ENCODE measurements around the gene HDAC9. TPM values are rescaled to one million over a fixed set of nuclear protein-coding genes. Genes with fewer than 3 reads are reported as not detected.

HDAC9 gene
- total RNA-seq, 1 donor from 2014 or later, result 28.6 TPM

DNA sequence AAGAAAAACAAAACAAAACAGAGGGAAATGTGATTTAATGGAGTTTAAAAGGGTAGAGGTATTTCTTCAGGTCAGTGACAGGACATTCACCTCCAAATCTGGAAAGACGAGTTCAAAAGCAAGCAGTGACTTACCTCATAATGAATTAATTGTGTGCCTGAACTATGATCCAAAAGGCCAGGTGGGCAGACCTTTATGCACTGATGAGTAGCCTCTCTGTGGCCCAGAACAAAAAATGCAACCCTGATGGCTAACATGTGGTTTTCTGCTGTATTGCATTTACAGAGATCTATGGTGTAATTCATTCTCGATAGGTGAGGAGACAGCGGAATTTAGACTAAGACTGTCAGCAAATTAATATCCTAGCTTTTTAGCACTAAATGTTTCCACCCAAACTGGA is 142.0 kb downstream of the HDAC9 start:
- Mint-ChIP-seq H3K36me3 (no peaks in the 10 kb centered on the region), H3K27ac (no peak overlapping the region), H3K4me1 (no peaks in the 10 kb centered on the region), H3K4me3 (no peak overlapping the region), H3K27me3 (ENCODE audit: insufficient read depth, low read depth) (peaks cover 2% of the 10 kb centered on the region), H3K9me3 (no peaks in the 10 kb centered on the region)
- Histone ChIP-seq H3K27me3 (no peaks in the 10 kb centered on the region), H3K4me3 (no peak overlapping the region), H3K4me2 (no peak overlapping the region), H3K27ac (no peak overlapping the region), H3K4me1 (no peaks in the 10 kb centered on the region), H2AFZ (replicated peaks) (no peak overlapping the region), H3K9me3 (ENCODE audit: low read depth) (no peaks in the 10 kb centered on the region), H3K79me2 (ENCODE audit: low read depth) (no peaks in the 10 kb centered on the region), H4K20me1 (ENCODE audit: low read depth) (no peaks in the 10 kb centered on the region), H3K9ac (no peak overlapping the region), H3F3A (ENCODE audit: low read depth) (no peaks in the 10 kb centered on the region), H3K36me3 (no peaks in the 10 kb centered on the region)
- TF ChIP-seq EZH2 (IDR thresholded peaks at IDR 0.05), result no peak
- no peak for TF ChIP-seq CTCF (IDR thresholded peaks at IDR 0.05)
- no peak for TF ChIP-seq EZH2phosphoT487 (IDR thresholded peaks at IDR 0.05)
- DNase-seq (ENCODE audit: low spot score), result no peak

DNA sequence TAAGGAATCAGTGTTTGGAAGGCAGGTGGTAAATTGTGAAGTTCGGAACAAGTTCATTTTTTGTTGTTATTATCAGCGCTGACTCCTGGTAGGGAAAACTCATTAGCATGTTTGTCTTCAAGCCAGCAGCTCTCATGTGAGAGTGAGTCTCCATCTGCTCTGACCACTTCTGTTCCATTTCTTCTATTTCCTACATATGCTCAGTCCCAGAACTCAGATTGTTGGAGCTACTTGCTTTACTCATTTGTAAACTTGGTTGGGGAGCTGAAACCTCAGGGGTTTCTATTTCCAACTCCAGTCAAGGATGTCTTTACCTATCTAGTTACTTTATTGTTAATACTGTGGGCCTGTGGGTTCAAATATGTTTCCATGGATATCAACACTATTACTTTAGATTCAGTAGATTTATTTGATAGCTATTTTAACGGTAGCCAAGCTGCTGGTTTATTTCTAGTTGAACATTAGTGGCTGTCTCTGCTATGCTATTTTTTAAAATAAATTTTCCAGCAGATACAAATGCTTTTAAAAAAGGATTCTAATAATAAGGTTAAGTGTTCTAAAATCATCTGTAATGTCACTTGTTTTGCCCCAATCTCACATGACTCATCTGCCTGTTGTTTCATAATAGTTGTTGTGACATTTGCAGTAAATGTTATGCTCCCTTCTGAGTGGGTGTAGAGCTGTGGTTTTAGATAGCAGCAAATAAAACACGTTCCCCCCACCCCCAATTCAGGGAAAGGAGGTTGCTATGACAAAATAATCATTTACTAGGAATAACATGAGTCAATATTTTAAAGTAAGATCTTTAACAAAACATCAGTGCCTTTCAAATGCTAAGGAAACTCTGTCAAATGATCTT is 143.3 kb downstream of the HDAC9 start:
- H4K20me1 ChIP-seq (ENCODE audit: low read depth), result no peaks in the 10 kb centered on the region
- no peak overlapping the region for H3K4me3 Mint-ChIP-seq
- H3K27me3 ChIP-seq, result no peaks in the 10 kb centered on the region
- no peak overlapping the region for H3K9ac ChIP-seq
- H3K4me1 Mint-ChIP-seq, result no peaks in the 10 kb centered on the region
- TF ChIP-seq EZH2 (IDR thresholded peaks at IDR 0.05) (no peak), EZH2phosphoT487 (IDR thresholded peaks at IDR 0.05) (no peak), CTCF (IDR thresholded peaks at IDR 0.05) (no peak)
- H3K27ac Mint-ChIP-seq, result no peak overlapping the region
- no peak overlapping the region for H3K4me2 ChIP-seq
- no peaks in the 10 kb centered on the region for H3K36me3 Mint-ChIP-seq
- H3K27me3 Mint-ChIP-seq (ENCODE audit: insufficient read depth, low read depth), result peaks cover 2% of the 10 kb centered on the region
- no peaks in the 10 kb centered on the region for H3K36me3 ChIP-seq
- H3K4me3 ChIP-seq, result no peak overlapping the region
- H2AFZ ChIP-seq (replicated peaks), result no peak overlapping the region
- H3F3A ChIP-seq (ENCODE audit: low read depth), result no peaks in the 10 kb centered on the region
- H3K27ac ChIP-seq, result no peak overlapping the region
- H3K79me2 ChIP-seq (ENCODE audit: low read depth), result no peaks in the 10 kb centered on the region
- no peaks in the 10 kb centered on the region for H3K4me1 ChIP-seq
- H3K9me3 ChIP-seq (ENCODE audit: low read depth), result no peaks in the 10 kb centered on the region
- no peaks in the 10 kb centered on the region for H3K9me3 Mint-ChIP-seq
- no peak for DNase-seq (ENCODE audit: low spot score)

- Histone ChIP-seq H2AFZ (replicated peaks) (no peak overlapping the region), H3K4me1 (no peaks in the 10 kb centered on the region), H3K27ac (no peak overlapping the region), H3K79me2 (ENCODE audit: low read depth) (no peaks in the 10 kb centered on the region), H3K4me3 (no peak overlapping the region), H3K27me3 (no peaks in the 10 kb centered on the region), H3K36me3 (no peaks in the 10 kb centered on the region), H3F3A (ENCODE audit: low read depth) (no peaks in the 10 kb centered on the region), H3K9me3 (ENCODE audit: low read depth) (no peaks in the 10 kb centered on the region), H4K20me1 (ENCODE audit: low read depth) (no peaks in the 10 kb centered on the region), H3K4me2 (no peak overlapping the region), H3K9ac (no peak overlapping the region)
- Mint-ChIP-seq H3K27me3 (ENCODE audit: insufficient read depth, low read depth) (no peaks in the 10 kb centered on the region), H3K4me1 (no peaks in the 10 kb centered on the region), H3K36me3 (no peaks in the 10 kb centered on the region), H3K9me3 (no peaks in the 10 kb centered on the region), H3K4me3 (no peak overlapping the region), H3K27ac (no peak overlapping the region)
- DNase-seq (ENCODE audit: low spot score), result no peak
- TF ChIP-seq EZH2phosphoT487 (IDR thresholded peaks at IDR 0.05) (no peak), EZH2 (IDR thresholded peaks at IDR 0.05) (no peak), CTCF (IDR thresholded peaks at IDR 0.05) (no peak)
Observed at GRCh38 chr7:18639711-18640110, 144.2 kb downstream of the HDAC9 start.
